DOHH2 (cell line): Measurements from ENCODE around the gene SLC6A16.

Experiments used
- H3F3A ChIP-seq: fragments of 200-600 bp; sonication (generic), shearing (Covaris generic); 2 replicates; pipeline ENCODE4 v1.6.0; 2016; ENCODE audit warnings: antibody characterized with exemption, mild to moderate bottlenecking; ENCODE audit not compliant: control insufficient read depth, insufficient read depth
- H3K27ac ChIP-seq: fragments of 200-600 bp; sonication (generic); 2 replicates; pipeline ENCODE4 v1.5.1; 2014; ENCODE audit warnings: low read depth, mild to moderate bottlenecking, low read length, moderate library complexity
- H3K27me3 ChIP-seq: fragments of 200-600 bp; sonication (generic); 2 replicates; pipeline ENCODE4 v1.6.1; 2014; ENCODE audit warnings: mild to moderate bottlenecking, low read length, mixed read lengths; ENCODE audit not compliant: control insufficient read depth
- H3K36me3 ChIP-seq: fragments of 200-600 bp; sonication (generic); 2 replicates; pipeline ENCODE4 v1.6.1; 2014; ENCODE audit warnings: mild to moderate bottlenecking, low read length, moderate library complexity, mixed read lengths; ENCODE audit not compliant: control insufficient read depth
- H3K4me1 ChIP-seq: fragments of 200-600 bp; sonication (generic); 2 replicates; pipeline ENCODE4 v1.6.1; 2014; ENCODE audit warnings: mild to moderate bottlenecking, low read length, mixed read lengths; ENCODE audit not compliant: control insufficient read depth
- H3K4me2 ChIP-seq: fragments of 200-600 bp; sonication (generic); 2 replicates; pipeline ENCODE4 v1.6.0; 2014; ENCODE audit warnings: mild to moderate bottlenecking, low read length, moderate library complexity
- H3K4me3 ChIP-seq: fragments of 200-600 bp; sonication (generic); 2 replicates; pipeline ENCODE4 v1.5.1; 2014; ENCODE audit warnings: mild to moderate bottlenecking, low read length, mixed read lengths
- H3K79me2 ChIP-seq: fragments of 200-600 bp; sonication (generic); 2 replicates; pipeline ENCODE4 v1.6.1; 2014; ENCODE audit warnings: mild to moderate bottlenecking, low read length, mixed read lengths; ENCODE audit not compliant: control insufficient read depth
- H3K9me2 ChIP-seq: fragments of 200-600 bp; sonication (generic); replicated peaks from 2 replicates; pipeline ENCODE4 v1.6.1; 2014; ENCODE audit warnings: mild to moderate bottlenecking, low read length, mixed read lengths; ENCODE audit not compliant: control insufficient read depth
- H3K9me3 ChIP-seq: fragments of 200-600 bp; sonication (generic); 2 replicates; pipeline ENCODE4 v1.6.1; 2014; ENCODE audit warnings: antibody characterized with exemption, low read length, mixed read lengths; ENCODE audit not compliant: control insufficient read depth, insufficient read depth
- H4K20me1 ChIP-seq: fragments of 200-600 bp; sonication (generic); 2 replicates; pipeline ENCODE4 v1.6.0; 2014; ENCODE audit warnings: low read depth, mild to moderate bottlenecking, antibody characterized with exemption, low read length, moderate library complexity; ENCODE audit not compliant: control insufficient read depth, insufficient read depth
- CTCF ChIP-seq: fragments of 200-600 bp; sonication (generic); IDR thresholded peaks from one replicate; pipeline ENCODE4 v1.5.1; 2014; ENCODE audit warnings: antibody characterized with exemption, mild to moderate bottlenecking, low read depth, low read length; ENCODE audit not compliant: poor library complexity, severe bottlenecking
- EZH2phosphoT487 ChIP-seq: fragments of 200-600 bp; sonication (generic); IDR thresholded peaks from 2 replicates; pipeline ENCODE4 v1.6.1; 2017; ENCODE audit warnings: borderline replicate concordance, mild to moderate bottlenecking, antibody characterized with exemption, low read length, moderate library complexity, mixed read lengths

Gene SLC6A16

GRCh38 chr19:49247676-49248075, 77.3 kb downstream of the SLC6A16 start:
- no peaks in the 10 kb centered on the region for H3K36me3 ChIP-seq
- no peak for TF ChIP-seq CTCF
- no peak for TF ChIP-seq EZH2phosphoT487
- H3K27ac ChIP-seq: no peak overlapping the region

DNA sequence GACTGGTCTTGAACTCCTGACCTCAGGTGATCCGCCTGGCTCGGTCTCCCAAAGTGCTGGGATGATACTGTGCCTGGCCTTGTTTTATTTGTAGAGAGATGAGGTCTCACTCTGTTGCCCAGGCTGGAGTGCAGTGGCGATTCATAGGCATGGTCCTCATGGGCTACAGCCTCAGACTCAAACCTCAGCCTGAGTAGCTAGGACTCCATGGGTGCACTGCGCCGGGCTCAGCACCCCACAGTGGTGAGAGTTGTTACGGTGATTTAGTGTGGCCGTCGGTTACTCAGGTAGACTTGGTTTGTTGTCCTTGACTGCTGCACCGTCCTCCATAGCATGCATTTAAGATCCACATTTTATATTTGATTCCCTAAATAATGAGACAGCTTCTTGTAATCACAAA, 80.7 kb downstream of the SLC6A16 start:
- Histone ChIP-seq H3K9me2 (no peaks in the 10 kb centered on the region), H3K9me3 (no peaks in the 10 kb centered on the region), H3K36me3 (no peaks in the 10 kb centered on the region), H4K20me1 (no peaks in the 10 kb centered on the region), H3K27ac (no peak overlapping the region), H3K4me2 (no peak overlapping the region), H3K4me3 (no peak overlapping the region), H3F3A (no peaks in the 10 kb centered on the region), H3K4me1 (no peaks in the 10 kb centered on the region), H3K27me3 (no peaks in the 10 kb centered on the region), H3K79me2 (no peaks in the 10 kb centered on the region)
- no peak for TF ChIP-seq EZH2phosphoT487

More at GRCh38 chr19:49247676-49248075, 77.3 kb downstream of the SLC6A16 start:
- Histone ChIP-seq H3K9me2 (no peaks in the 10 kb centered on the region), H3K4me3 (no peak overlapping the region), H3K4me2 (no peak overlapping the region), H3F3A (no peaks in the 10 kb centered on the region), H3K9me3 (no peaks in the 10 kb centered on the region), H3K4me1 (no peaks in the 10 kb centered on the region), H3K27me3 (peaks cover 17% of the 10 kb centered on the region), H3K79me2 (no peaks in the 10 kb centered on the region), H4K20me1 (no peaks in the 10 kb centered on the region)

DNA sequence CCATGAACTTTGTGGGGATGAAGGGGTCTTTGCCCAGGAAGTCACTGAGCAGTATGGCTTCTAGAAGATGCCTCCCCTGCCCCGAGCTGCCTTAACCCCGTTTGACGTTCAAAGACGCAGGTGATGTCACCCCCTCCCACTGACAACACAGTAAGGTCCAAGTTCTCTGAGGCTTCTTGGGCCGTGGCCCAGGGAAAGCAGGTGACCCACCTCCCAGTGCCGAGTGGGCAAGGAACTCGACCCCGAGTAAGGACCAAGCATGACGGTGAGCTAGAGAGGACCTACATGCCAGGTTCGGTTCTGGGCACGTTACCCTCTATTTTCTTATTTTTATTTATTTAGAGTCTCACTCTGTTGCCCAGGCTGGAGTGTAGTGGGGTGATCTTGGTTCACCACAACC, 81.3 kb downstream of the SLC6A16 start:
- no peak for TF ChIP-seq EZH2phosphoT487
- TF ChIP-seq CTCF: no peak
- Histone ChIP-seq H3K27ac (no peak overlapping the region), H3K36me3 (no peaks in the 10 kb centered on the region), H3F3A (no peaks in the 10 kb centered on the region), H3K79me2 (no peaks in the 10 kb centered on the region), H3K9me3 (no peaks in the 10 kb centered on the region), H3K4me3 (no peak overlapping the region), H3K4me2 (no peak overlapping the region), H4K20me1 (no peaks in the 10 kb centered on the region), H3K9me2 (no peaks in the 10 kb centered on the region), H3K27me3 (no peaks in the 10 kb centered on the region), H3K4me1 (no peaks in the 10 kb centered on the region)

DNA sequence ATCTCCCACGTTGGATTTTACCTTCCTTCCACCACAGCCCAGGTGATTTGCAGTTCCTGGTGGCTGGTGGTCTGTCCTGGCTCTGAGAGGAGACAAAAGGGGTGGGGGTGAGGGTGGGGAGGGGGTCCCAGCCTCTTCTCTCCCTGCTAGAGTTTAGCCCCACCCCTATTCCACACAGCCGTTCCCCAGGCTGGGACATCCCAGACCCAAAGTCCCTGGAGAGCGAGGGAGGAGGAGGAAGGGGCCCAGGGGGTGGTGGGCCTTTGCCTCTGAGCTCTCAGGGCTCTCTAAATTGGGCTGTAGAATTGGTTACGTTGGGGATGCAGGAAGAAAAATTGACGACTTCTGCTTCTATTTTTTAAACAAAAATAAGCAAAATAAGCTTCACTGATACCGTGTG, 81.9 kb downstream of the SLC6A16 start:
- Histone ChIP-seq H3K36me3 (no peaks in the 10 kb centered on the region), H3K9me2 (no peaks in the 10 kb centered on the region), H3K9me3 (no peaks in the 10 kb centered on the region), H3K27ac (no peak overlapping the region), H3K4me1 (no peaks in the 10 kb centered on the region), H3K4me2 (no peak overlapping the region), H4K20me1 (no peaks in the 10 kb centered on the region), H3K4me3 (no peak overlapping the region), H3F3A (no peaks in the 10 kb centered on the region), H3K79me2 (no peaks in the 10 kb centered on the region), H3K27me3 (no peaks in the 10 kb centered on the region)
- TF ChIP-seq EZH2phosphoT487: no peak
- no peak for TF ChIP-seq CTCF
